HG02610 (cell line): ENCODE data around the gene ACTG2.
A peak's percentile ranks its signal among the peaks of the same experiment; 100 is the strongest.

Experiments
- ATAC-seq: cut with Tn5 transposase; IDR thresholded peaks from one replicate; pipeline ENCODE4 v1.9.1; 2021; ENCODE audit warnings: mild to moderate bottlenecking, moderate library complexity; ENCODE audit not compliant: unreplicated experiment

ACTG2 gene

DNA sequence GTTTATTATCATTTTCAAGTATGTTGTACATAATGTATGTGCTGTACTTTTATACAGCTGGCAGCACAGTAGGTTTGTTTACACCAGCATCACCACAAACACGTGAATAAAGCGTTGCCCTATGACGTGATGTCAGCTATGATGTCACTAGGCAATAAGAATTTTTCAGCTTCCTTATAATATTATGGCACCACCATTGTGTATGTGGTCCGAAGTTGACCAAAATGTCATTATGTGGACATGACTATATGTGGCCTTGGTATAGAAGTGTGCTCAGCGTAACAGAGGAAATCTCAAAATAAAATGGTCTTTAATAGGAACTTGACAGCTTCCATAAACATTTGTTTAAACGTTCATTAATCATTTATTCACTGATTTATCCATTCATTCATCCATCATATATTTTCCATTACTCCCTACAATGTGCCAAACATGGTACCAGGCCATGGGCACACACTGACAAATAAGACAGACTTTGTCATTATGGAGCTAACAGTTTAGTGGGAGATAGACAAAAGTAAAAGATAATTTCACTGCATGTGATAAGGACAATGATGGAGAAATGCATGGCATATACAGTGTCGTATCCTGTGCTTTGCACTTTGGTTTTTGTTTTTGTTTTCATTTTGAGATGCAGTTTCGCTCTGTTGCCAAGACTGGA is 18.9 kb downstream of the ACTG2 start:
- no peak for ATAC-seq

DNA sequence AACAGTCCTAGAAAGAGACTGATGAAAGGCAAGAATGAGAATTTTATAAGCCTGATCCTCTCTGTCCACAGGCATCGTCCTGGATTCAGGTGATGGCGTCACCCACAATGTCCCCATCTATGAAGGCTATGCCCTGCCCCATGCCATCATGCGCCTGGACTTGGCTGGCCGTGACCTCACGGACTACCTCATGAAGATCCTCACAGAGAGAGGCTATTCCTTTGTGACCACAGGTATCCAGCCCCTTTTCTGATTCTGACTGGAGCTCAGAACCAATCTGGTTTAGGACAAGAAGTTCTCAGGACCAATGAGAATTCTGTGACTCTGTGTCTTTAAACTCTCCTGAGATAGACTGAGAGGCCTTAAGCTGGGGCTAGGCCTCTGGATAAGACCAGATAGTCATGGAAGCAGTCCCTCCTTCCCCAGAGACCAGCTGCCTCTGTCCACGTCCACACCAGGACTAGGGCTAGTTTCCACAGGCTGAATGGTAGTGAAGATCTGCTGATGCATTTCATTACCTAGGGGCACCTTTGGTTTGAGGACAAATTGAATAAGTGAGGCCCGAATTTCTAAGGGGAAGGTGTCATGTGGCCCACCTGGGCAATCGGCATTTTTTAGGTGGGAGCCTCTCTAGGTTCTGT is 20.7 kb downstream of the ACTG2 start:
- no peak for ATAC-seq

DNA sequence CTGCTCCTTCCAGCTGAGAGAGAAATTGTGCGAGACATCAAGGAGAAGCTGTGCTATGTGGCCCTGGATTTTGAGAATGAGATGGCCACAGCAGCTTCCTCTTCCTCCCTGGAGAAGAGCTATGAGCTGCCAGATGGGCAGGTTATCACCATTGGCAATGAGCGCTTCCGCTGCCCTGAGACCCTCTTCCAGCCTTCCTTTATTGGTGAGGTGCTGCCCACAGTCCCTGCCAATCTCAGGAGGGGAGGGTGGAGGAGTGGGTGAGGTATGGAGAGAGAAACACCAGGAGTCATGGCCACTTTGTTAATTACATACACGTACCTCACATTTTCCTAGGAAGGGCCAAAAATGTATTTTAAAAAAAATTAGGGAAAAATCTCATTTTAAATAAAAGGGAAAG is 21.9 kb downstream of the ACTG2 start:
- no peak for ATAC-seq

DNA sequence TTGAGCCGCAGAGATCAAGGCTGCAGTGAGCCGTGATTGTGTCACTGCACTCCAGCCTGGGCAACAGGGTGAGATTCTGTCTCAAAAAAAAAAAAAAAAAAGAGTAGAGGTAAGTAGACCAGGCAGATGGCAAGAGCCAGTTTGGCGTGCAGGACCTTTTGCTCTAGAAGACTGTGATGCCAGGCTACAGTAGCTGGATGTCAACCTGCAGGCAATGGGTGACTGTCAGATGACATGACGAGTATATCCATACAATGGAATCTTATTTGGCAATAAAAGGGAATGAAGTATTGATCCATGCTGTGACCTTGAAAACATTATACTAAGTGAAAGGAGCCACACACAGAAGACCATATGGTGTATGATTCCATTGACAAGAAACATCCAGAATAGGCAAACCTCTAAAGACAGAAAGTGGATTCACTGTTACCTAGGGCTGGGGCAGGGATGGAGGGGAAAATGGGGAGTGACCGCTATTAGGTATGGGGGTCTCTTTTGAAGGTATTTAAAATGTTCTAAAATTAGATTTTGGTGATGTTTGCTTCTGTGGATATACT is 22.7 kb downstream of the ACTG2 start:
- no peak for ATAC-seq

DNA sequence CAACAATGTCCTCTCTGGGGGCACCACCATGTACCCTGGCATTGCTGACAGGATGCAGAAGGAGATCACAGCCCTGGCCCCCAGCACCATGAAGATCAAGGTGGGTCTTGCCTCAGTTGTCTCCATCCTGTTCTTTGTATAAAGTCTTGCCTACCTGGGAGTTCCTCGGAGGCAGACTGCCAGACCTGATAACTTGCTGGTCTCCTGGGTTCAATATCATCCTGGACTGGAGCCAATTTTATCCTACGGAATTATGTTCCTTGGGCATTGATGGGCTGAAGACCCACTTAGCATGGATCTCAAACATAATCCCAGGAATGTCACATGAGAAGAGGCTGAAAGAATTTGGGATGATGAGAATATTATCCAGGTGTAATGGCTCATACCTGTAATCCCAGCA is 23.9 kb downstream of the ACTG2 start:
- ATAC-seq = no peak

DNA sequence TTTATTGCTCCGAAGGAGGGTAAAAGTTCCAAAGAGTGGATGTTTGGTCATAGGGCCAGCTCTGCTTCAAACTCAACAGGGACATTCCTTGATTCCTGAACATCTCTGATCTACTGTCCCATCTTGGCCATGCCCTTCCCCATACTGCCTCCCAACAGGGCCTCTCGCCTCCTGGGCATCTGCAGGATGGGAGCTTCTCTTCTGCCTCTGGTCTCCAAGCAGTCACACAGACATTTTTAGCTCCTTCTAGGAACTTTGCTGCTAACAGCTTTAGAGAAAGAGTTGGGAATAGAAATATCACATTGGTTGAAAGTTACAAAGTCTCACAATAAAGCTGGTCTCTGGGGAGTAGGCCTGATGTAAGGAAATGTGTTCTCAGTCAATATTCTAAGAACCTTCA is 24.5 kb downstream of the ACTG2 start:
- ATAC-seq = no peak

DNA sequence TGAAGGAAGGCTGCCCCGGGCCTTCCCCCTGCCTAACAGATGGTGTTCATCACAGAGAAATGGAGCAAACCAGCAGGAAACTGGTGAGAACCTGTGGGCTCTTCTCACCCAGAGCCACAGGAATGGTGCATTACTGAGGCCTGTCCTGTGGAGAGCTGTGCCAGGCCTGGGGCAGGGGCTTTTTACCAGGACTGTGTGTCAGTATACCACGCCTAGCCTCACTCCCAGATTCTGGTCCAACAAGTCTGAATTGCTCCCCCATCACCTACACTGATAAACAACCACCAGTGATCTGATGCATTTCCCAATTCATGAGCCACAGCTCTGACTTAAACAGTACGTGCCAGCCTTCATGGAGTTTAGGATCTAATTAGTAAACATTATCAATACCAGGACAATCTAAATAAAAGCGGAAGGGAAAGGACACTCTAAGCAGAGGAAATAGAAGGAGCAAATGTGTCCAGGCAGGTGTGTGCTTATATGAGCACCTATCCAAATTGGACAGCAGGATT is 24.9 kb downstream of the ACTG2 start:
- no peak for ATAC-seq

DNA sequence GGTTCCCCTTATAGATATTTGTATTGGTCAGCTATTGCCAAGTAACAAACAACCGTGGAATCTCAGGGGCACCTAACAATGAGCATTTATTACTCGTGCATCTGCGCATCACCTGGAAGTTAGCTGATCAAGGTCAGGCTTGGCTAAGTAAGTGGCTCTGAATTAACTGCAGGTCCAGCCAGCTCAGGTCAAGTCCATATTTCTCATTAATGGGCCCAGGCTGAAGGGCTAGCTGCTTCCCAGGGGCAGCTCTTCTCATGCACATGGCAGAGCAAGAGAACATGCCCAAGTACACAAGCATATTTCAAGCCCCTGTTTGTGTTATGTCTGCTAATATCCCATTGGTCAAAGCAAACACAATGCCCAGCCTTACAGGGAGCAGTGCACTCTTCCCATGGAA is 26.0 kb downstream of the ACTG2 start:
- no peak for ATAC-seq

DNA sequence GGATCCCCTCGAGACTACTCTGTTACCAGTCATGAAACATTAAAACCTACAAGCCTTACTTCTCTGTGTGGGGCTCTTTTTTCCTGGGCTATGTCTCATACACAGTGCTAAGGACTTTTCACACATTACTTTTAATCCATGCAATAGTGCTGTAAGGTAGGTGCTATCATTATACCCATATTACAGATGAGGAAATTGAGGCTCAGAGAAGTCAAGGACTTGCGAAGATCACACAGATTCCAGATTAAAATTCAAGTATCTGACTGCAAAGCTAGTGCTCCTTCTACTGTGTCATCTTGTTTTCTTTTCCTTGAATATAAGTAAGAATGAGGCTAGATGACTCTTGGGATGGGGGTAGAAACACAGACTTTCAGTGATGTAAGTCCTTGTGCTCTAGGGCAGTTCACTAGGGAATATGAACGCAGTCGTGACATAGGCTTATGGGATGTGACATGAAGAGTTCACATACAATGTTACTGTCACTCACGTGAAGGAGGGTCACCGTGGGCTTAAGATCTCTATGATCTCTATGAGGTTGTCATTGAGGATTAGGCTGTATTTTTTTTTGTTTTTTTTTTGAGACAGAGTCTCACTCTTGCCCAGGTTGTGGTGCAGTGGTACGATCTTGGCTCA is 26.9 kb downstream of the ACTG2 start:
- no peak for ATAC-seq

DNA sequence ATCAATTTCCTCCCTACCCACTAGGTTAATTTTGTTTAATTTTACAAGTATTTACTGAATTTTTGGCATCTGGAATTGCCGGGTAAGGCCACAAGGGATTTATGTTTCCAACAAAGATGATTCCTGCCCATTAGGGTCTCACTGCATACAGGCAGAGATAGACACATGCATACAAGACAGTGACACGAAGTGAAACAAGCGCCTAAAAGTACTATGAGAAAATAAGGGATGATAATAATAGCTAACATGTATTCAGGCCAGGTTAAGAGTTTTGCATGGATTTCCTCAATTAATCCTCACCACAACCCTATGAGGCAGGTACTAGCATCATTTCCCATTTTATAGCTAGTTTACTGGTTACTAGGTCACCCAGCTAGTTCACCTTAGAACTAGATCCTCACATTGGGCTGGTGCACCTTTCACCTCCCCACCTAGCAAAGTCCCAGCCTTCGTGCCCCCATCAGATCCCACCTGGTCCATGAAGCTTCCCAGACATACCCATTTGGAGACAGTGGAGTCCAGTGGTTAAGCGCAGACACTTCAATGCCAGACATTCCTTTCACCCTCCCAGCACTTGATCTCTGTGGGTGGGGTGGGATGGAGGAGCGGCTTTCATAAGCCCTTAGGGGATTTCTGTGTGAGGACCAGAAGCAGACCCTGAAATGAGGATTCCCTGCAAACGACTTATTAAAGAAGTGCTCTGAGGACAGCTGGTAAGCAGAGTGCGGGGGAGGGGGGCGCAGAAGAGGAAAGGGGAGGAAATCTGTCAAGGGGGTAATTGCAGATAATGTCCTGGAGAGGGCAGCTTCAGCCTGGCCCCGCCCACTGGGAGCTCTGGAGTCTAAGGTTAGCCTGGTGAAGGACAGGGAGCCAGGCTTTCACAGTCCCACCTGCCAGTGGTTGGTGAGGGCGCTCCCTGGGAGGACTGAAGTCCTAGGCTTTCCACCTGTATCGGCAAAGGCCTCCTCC is 28.1 kb downstream of the ACTG2 start:
- no peak for ATAC-seq

DNA sequence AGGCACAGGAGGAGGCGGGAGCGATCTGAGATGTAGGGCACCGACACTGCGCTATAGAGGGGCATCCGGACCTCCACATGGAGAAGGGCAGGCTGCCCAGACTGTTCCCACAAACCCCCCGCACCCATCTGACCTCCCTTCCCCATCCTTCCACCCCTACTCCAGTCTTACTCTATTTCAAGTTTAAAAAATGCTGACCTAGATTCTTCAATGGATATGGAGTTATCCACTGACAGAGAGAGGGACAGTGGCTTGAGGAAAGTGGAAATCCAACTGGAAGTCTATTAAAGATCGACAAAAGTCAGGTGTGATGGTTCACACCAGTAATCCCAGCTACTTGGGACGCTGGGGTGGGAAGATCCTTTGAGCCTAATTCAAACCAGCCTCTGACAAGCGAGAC is 28.8 kb downstream of the ACTG2 start:
- no peak for ATAC-seq

DNA sequence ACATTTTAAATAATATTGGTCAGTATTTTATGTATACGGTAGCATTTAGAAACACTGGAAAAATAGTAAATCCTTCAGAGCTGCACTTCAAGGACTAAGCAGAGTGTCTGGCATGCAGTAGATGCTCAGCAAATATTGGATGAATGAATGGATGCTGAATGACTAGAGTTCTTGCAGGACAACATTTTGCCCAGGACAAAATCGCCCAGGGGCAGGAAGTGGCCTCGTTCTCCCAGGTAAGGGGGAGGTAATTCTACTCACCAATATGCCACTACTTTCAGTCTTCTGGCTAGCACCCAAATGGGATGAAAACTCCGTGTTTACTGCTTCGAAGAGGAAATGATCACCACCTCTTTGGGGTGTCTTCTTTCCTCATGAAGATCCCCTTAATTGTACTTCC is 29.9 kb downstream of the ACTG2 start:
- ATAC-seq = no peak

DNA sequence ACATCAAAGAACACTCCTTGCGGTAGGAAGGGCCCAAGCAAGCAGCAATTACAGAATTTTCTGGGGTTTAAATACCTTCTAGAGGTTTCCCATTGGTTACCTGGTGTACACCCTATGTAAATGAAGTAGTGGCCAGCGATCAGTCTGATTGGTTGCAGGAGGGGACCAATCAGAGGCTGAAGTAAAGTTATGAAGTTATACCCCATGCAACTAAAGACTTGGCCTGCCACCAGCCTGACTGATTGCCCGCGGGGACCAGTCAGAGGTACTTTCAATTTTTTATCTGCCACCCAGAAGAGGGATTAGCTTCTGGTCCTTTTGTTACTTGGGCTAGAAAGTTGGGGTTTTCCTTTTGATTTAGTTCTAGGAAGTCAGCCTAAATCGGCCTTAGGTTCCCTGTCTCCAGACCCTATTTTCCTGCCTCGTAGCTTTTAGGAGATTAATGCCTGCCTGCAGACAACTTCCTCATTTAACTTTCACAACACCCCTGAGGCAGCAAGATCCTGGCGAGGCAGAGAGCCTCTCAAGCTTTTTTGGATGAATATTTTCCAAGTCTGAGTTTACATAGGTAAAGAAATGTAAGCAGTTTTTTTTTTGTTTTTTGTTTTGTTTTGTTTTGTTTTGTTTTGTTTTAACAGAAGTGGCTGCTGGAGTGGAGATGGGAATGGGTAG is 32.4 kb downstream of the ACTG2 start:
- ATAC-seq = no peak

DNA sequence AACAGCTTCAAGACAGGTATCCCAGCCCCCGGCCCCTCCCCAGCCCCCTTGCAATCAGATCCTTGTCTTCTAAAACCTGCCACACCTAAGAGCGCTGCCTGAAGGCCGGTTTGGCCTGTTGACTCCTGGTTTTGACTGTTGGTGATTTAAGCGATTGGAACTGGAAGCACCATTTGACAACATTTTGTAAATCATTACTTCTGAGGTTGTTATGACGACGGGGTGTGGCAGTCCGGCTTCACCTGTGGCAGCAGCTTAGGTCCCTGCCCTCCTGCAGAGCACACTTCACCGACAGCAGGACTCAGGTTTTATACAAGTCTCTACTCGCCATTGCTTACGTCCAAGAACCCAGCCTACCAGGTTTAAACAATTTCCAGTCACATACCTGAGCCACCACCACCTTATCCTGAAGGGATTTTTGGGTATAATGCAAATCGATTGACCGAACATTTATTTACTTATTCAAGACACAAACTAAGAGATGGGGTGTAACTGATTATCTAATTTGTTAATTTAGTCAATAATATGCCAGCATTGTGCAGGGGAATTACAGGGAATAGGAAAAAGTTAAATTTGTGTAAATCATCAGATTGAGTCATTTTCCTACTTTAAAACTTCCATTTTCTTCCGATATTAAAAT is 33.2 kb downstream of the ACTG2 start:
- ATAC-seq = no peak

DNA sequence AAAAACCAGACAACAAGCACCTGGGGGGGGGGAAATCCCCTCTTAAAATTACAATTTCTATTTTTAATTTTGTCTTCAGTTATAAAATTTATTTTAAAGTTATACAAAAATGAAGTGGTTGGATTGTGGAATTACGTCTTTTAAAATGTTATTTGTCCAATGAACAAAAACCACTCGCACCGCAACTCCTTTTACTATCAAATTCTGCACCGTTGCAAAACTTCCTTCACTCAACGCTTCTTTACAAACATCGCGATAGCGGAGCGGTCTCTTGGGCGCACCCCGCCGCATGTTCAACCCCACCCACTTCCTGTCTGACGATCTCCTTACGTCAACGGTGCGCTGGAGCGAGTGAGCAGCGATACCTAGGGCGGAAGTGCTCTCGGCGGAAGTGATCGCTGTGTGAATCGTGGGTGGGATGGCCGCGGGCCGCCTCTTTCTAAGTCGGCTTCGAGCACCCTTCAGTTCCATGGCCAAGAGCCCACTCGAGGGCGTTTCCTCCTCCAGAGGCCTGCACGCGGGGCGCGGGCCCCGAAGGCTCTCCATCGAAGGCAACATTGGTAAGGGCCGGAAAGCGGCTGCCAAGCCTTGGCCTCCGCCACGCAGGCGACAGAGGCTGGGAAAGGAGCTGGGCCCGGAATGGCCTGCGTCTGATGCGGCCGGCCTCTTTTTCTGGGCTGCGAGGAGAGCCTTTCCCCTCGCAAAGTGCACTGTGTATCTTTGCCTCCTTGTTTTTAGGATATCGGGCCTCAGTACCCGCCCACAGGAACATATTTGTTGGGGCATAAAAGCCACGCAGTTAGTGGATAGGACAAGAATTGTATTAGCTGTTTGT is 33.9 kb downstream of the ACTG2 start, which contains the start of gene DGUOK:
Gene DGUOK (plus strand): TSS at position 388 of the 835 bp plus-strand sequence. CDS start 31 bp downstream, at position 419.
- peak; percentile 100 for ATAC-seq

DNA sequence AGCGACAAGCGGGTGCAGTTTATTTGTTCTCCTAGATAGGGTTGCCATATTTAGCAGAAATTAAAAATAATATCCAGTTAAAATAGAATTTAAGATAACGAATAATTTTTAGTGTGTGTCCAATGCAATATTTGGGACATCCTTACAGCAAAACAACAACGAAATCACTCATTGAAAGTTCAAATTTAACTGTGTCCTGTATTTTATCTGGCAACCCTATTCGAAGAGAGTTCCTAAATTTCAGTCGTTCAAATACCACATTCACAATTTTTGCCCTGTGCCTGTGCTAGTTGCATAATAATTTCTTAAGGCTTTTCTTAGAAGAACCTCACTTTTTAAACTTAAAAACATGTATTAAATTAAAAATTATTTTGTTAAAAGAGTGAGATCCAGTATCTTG is 34.5 kb downstream of the ACTG2 start:
- no peak for ATAC-seq

DNA sequence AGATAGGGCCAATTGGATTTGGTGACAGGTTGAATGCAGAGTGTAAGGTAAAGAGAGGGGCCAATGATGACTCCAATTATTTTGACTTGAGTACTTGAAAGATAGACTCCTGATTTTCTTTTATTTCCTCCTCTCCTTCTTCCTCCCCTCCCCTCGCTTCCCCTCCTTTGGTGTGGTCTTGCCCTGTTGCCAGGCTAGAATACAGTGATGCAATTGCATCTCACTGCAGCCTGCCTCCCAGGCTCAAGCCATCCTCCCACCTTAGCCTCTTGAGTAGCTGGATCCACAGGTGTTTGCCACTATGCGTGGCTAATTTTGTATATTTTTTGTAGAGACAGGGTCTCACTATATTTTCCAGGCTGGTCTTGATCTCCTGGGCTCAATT is 36.1 kb downstream of the ACTG2 start:
- no peak for ATAC-seq

DNA sequence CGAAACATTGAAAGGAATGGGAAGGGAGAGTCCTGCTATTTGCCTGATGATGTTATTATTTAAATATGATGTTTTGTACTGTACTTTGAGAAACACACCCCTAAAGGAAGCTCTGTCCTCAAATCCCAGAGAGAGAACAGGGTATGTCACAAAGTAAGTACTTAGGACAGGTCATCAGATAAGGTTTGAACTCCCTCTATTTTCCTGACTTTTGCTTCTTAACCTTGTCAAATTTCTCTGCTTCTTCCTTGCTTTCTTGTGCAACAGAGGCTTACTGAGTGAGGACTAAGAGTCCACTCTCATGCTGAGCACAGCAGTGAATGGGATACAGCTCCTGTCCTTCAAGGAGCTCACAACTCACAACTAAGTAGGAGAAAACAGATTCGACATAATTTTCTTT is 37.6 kb downstream of the ACTG2 start:
- no peak for ATAC-seq
